Measurements from ENCODE around the gene RGS4.

DNA sequence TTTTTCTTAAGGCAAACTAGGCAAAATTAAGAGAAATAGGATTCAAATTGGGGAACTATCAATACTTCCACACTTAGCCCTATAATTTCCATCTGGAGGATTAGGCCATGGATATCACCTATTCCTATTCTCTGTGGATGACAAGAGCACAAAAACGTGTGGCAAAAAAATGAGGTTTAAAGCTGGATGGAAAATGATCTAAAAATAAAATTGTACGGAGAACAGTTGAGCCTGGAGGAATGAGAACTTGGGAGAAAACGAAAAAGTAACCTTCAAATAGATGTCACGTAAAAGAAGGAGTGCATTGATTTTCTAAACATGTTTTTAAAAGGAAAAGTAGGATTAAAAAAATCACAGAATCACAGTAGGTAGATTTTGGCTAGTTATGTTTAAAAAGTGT is 55.7 kb downstream of the RGS4 start:
- TF ChIP-seq GATA3 (IDR thresholded peaks at IDR 0.05; ENCODE audit: low read depth, low read length) (no peak), GATA2 (IDR thresholded peaks at IDR 0.05; ENCODE audit: low read depth, low read length) (no peak)

All from SH-SY5Y (cell line).